Measurements from ENCODE around the gene HOXC13.

DNA sequence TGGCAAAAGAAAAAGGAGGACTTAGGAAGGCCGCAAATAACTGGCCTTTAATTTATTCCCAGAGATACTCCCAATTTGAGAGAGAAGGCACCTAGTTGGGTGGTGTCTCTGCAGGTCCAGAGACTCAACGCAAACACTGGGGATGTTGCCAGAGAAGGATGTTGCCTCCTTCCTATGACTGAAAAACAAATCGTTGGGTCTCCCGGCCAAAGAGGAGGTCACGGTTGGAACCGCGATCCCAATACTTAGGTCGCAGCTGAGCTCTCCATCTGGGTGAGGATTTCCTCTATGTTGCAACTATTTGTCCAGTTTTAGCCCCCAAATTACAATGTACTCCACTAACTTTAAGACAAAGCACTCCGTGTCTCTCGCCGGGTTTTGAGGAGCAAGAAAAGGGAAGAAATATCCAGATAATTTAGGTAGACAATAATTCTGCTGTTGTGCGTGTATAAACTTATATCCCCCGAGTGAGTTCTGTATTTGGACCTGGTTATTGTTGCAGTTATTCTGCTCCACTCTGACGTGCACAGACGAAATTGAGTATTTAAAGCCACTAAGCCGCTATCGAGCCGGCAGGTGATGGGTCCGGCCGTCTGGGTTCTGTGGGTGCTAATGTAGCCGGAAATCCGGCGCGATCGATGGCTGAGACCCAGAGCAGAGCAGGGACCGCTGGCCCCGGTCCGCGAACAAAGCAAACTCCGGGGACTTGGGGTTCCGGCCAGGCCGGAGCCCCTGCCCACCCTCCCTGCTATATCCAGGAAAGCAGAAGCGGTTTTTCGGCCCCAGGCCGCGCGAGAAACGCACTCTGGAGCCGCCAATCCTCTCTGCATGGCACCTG lies 21.8 kb downstream of the HOXC13 start:
- no peak for TF ChIP-seq REST (IDR thresholded peaks at IDR 0.05; ENCODE audit: insufficient read depth in 1 of 2, low read depth in 2 of 2, low read length in 2 of 2)
- no peak for TF ChIP-seq SIN3A (IDR thresholded peaks at IDR 0.05; ENCODE audit: borderline replicate concordance, insufficient read depth, low read length)
- no peak for TF ChIP-seq TAF1 (IDR thresholded peaks at IDR 0.05; ENCODE audit: borderline replicate concordance, insufficient read depth, low read length)
- no peak for TF ChIP-seq POLR2AphosphoS5 (IDR thresholded peaks at IDR 0.05; ENCODE audit: low read depth, low read length)

Data from PFSK-1 (cell line).